Karpas-422 (cell line): ENCODE results near the gene REM2. TPM values are rescaled to one million over a fixed set of nuclear protein-coding genes. Genes with fewer than 3 reads are reported as not detected.
"Not testable (repeated sequence)": the region's sequence is repeated elsewhere in the genome, so short reads cannot be mapped to it uniquely, and the experiment has no call there.

ENCODE experiments used
- DNase-seq: peaks from one replicate; pipeline ENCODE4 v3.0.0-alpha.2; 2015
- H2AFZ ChIP-seq: fragments of 200-600 bp; sonication (generic); 2 replicates; pipeline ENCODE4 v1.6.1; 2014; ENCODE audit warnings: antibody characterized with exemption, low read length, mixed read lengths
- H3K27ac ChIP-seq: fragments of 200-600 bp; sonication (generic); 2 replicates; pipeline ENCODE4 v1.5.1; 2014; ENCODE audit warnings: mild to moderate bottlenecking, low read length, moderate library complexity
- H3K27me3 ChIP-seq: fragments of 200-600 bp; sonication (generic); 2 replicates; pipeline ENCODE4 v1.6.1; 2014; ENCODE audit warnings: low read length, mixed read lengths
- H3K36me3 ChIP-seq: fragments of 200-600 bp; sonication (generic); 2 replicates; pipeline ENCODE4 v1.6.1; 2014; ENCODE audit warnings: low read length, mixed read lengths; ENCODE audit not compliant: insufficient read depth
- H3K4me1 ChIP-seq: fragments of 200-600 bp; sonication (generic); 2 replicates; pipeline ENCODE4 v1.6.1; 2014; ENCODE audit warnings: mild to moderate bottlenecking, low read length, mixed read lengths
- H3K4me2 ChIP-seq: fragments of 200-600 bp; sonication (generic); 2 replicates; pipeline ENCODE4 v1.6.1; 2014; ENCODE audit warnings: low read length, low read depth, mild to moderate bottlenecking; ENCODE audit not compliant: poor library complexity, severe bottlenecking
- H3K4me3 ChIP-seq: fragments of 200-600 bp; sonication (generic); 2 replicates; pipeline ENCODE4 v1.5.1; 2014; ENCODE audit warnings: mild to moderate bottlenecking, antibody characterized with exemption, low read length, mixed read lengths
- H3K79me2 ChIP-seq: fragments of 200-600 bp; sonication (generic); 2 replicates; pipeline ENCODE4 v1.6.1; 2014; ENCODE audit warnings: mild to moderate bottlenecking, low read length, mixed read lengths
- H3K9ac ChIP-seq: fragments of 200-600 bp; sonication (generic); 2 replicates; pipeline ENCODE4 v1.6.0; 2014; ENCODE audit warnings: low read length
- H3K9me2 ChIP-seq: fragments of 200-600 bp; sonication (generic), shearing (Covaris generic); replicated peaks from 2 replicates; pipeline ENCODE4 v1.6.0; 2014; ENCODE audit warnings: mild to moderate bottlenecking, low read length, moderate library complexity; ENCODE audit not compliant: insufficient read depth
- H3K9me3 ChIP-seq: fragments of 300-700, 200-600 bp; sonication (generic); 2 replicates; pipeline ENCODE4 v1.6.1; 2014; ENCODE audit warnings: low read length, mixed read lengths
- H4K20me1 ChIP-seq: fragments of 200-600 bp; sonication (generic); 2 replicates; pipeline ENCODE4 v1.6.1; 2014; ENCODE audit warnings: mild to moderate bottlenecking, antibody characterized with exemption, low read length, low read depth; ENCODE audit not compliant: insufficient read depth
- total RNA-seq: library from RNA; depleted of rRNA; stranded (reverse); fragments of >200 nt; shearing (Covaris generic); gene quantifications from 2 replicates; pipeline ENCODE4 v1.2.3, GENCODE V29; 2014; ENCODE audit warnings: low replicate concordance

The REM2 gene
- total RNA-seq, 1 experiment from 2014 or later, result not detected

DNA sequence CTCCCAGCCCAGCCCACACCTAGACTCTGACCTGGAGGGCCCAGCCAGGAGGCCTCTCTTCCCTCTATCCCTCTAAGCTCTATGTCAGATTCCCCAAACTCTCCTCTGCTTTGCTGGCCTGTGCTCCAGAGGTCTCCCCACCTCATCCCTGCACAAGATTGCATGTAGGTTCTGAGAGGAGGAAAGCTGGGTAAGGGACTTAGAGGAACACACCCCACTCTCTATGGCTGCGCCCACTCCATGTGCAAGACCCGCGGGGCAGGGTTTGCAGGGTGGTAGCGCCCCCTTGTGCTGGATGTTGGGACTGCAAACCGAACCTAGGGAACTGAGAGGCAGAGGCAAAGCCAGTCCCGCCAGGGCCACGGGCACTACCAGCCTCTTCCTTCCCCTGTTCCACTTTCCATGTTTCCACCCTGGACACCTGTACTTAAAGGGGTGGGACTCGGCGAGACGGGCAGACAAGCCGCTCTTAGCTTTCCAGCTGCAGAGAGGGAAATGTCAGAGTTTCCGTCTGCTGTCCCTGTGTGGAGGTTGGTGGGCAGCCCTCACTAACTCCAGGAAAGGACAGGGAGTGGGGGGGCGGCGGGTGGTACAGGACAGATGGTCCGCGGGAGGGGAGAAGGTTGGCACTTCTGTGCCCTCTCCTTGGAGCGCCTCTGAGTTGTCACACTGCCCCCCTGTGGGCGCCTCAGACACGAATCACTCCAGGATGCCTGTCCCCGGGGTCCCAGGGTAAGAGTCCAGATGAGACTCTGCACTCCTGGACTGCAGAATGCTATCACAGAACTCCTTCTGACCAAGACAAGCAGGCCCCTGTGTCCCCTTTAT, 29.9 kb upstream of the REM2 start:
- Histone ChIP-seq H3K9ac (peak overlapping the region; percentile 71), H3K9me2 (no peaks in the 10 kb centered on the region), H3K36me3 (no peaks in the 10 kb centered on the region), H4K20me1 (no peaks in the 10 kb centered on the region), H3K27ac (no peak overlapping the region), H3K27me3 (no peaks in the 10 kb centered on the region), H3K79me2 (no peaks in the 10 kb centered on the region), H3K9me3 (no peaks in the 10 kb centered on the region), H3K4me1 (peaks cover 3% of the 10 kb centered on the region), H2AFZ (peak overlapping the region; percentile 89), H3K4me2 (peak overlapping the region; percentile 81), H3K4me3 (peak overlapping the region; percentile 65)
- peak; percentile 98 for DNase-seq

GRCh38 chr14:22854296-22854695, 28.7 kb upstream of the REM2 start:
- not testable (repeated sequence) for DNase-seq, H3K9me3 ChIP-seq, H3K4me1 ChIP-seq, H3K9me2 ChIP-seq, H2AFZ ChIP-seq, H3K9ac ChIP-seq, H4K20me1 ChIP-seq, H3K36me3 ChIP-seq, H3K27ac ChIP-seq, H3K4me3 ChIP-seq, H3K79me2 ChIP-seq, H3K4me2 ChIP-seq, H3K27me3 ChIP-seq

DNA sequence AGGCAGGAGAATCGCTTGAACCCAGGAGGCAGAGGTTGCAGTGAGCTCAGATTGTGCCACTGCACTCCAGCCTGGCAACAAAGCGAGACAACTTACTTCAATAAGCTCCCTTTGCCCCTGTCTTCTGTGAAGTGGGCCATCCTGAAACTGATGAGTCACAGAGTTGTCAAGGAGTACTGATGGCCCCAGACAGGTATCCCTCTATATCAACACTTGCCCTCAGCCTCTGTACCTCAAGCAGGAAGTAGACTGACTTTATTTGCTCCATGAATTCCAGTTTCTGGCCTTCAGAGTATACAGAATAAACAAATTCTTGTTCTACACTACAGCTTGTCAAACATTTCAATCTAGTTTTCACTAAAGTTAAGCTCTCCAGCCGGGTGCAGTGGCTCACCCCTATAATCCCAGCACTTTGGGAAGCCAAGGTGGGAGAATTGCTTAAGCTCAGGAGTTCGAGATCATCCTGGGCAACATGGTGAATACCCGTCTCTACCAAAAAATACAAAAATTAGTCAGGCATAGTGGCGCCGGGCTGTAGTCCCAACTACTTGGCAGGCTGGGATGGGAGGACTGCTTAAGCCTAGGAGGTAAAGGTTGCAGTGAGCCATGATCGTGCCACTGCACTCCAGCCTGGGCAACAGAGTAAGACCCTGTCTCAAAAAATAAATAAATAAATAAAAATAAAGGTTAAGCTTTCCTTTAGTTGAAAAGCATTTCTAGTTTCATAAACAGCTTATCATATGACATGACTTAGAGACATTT, 27.9 kb upstream of the REM2 start:
- H3K4me1 ChIP-seq, result peaks cover 3% of the 10 kb centered on the region
- no peak overlapping the region for H3K9ac ChIP-seq
- no peaks in the 10 kb centered on the region for H3K79me2 ChIP-seq
- H3K9me3 ChIP-seq, result no peaks in the 10 kb centered on the region
- H3K27me3 ChIP-seq, result no peaks in the 10 kb centered on the region
- no peak overlapping the region for H3K27ac ChIP-seq
- H3K4me3 ChIP-seq, result no peak overlapping the region
- H3K36me3 ChIP-seq, result no peaks in the 10 kb centered on the region
- no peak overlapping the region for H3K4me2 ChIP-seq
- H3K9me2 ChIP-seq, result no peaks in the 10 kb centered on the region
- H4K20me1 ChIP-seq, result no peaks in the 10 kb centered on the region
- no peak overlapping the region for H2AFZ ChIP-seq
- no peak for DNase-seq

- H3K27me3 ChIP-seq, result no peaks in the 10 kb centered on the region
- H3K9me2 ChIP-seq, result no peaks in the 10 kb centered on the region
- no peak overlapping the region for H2AFZ ChIP-seq
- H3K4me2 ChIP-seq, result no peak overlapping the region
- H4K20me1 ChIP-seq, result no peaks in the 10 kb centered on the region
- peaks cover 3% of the 10 kb centered on the region for H3K4me1 ChIP-seq
- no peak overlapping the region for H3K9ac ChIP-seq
- H3K4me3 ChIP-seq, result no peak overlapping the region
- no peaks in the 10 kb centered on the region for H3K79me2 ChIP-seq
- no peak for DNase-seq
- no peaks in the 10 kb centered on the region for H3K36me3 ChIP-seq
- H3K9me3 ChIP-seq, result no peaks in the 10 kb centered on the region
- no peak overlapping the region for H3K27ac ChIP-seq
These were observed 26.6 kb upstream of the REM2 start for GRCh38 chr14:22856428-22856827.

DNA sequence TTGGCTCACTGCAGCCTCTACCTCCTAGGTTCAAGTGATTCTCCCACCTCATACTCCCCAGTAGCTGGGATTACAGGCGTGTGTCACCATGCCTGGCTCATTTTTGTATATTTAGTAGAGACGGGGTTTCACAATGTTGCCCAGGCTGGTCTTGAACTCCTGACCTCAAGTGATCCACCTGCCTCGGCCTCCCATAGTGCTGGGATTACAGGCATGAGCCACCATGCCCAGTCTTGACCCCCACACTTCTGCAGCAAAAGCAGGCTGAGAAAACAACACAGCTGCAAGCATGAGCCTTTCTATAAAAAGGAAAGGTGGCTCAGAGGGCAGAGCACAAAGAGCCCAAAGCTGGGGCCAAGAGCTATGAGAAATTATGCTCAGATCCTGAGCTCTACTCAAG, 22.6 kb upstream of the REM2 start:
- H3K4me3 ChIP-seq, H3K27ac ChIP-seq, H2AFZ ChIP-seq, H3K4me2 ChIP-seq, H3K79me2 ChIP-seq, DNase-seq, H3K27me3 ChIP-seq, H3K4me1 ChIP-seq, H3K36me3 ChIP-seq, H3K9ac ChIP-seq, H3K9me2 ChIP-seq, H3K9me3 ChIP-seq, H4K20me1 ChIP-seq: not testable (repeated sequence)

GRCh38 chr14:22861651-22862050, 21.4 kb upstream of the REM2 start:
- no peak overlapping the region for H3K9ac ChIP-seq
- H3K4me2 ChIP-seq, result no peak overlapping the region
- H3K27me3 ChIP-seq, result no peaks in the 10 kb centered on the region
- no peak overlapping the region for H3K4me3 ChIP-seq
- DNase-seq, result no peak
- no peaks in the 10 kb centered on the region for H3K4me1 ChIP-seq
- H2AFZ ChIP-seq, result no peak overlapping the region
- no peaks in the 10 kb centered on the region for H3K9me2 ChIP-seq
- no peaks in the 10 kb centered on the region for H3K79me2 ChIP-seq
- no peaks in the 10 kb centered on the region for H3K9me3 ChIP-seq
- no peaks in the 10 kb centered on the region for H4K20me1 ChIP-seq
- no peaks in the 10 kb centered on the region for H3K36me3 ChIP-seq
- H3K27ac ChIP-seq, result no peak overlapping the region

DNA sequence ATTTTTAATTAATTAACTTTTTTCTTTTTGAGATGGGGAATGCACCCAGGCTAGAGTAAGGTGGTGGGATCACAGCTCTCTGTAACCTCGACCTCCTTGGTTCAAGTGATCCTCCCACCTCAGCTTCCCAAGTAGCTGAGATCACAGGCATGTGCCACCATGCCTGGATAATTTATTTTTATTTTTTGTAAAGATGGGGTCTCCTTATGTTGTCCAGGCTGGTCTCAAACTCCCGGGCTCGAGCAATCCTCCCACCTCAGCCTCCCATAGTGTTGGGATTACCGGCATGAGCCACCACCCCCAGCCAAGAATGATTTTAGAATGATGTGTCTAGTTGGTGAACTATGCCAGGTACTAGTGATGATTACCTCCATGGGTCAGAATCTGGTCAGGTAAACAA, 18.0 kb upstream of the REM2 start:
- Histone ChIP-seq H3K9me3 (no peaks in the 10 kb centered on the region), H3K36me3 (no peaks in the 10 kb centered on the region), H2AFZ (no peak overlapping the region), H3K27me3 (no peaks in the 10 kb centered on the region), H3K4me2 (no peak overlapping the region), H3K27ac (no peak overlapping the region), H3K79me2 (no peaks in the 10 kb centered on the region), H3K4me3 (no peak overlapping the region), H4K20me1 (no peaks in the 10 kb centered on the region), H3K9ac (no peak overlapping the region), H3K9me2 (no peaks in the 10 kb centered on the region), H3K4me1 (peaks cover 1% of the 10 kb centered on the region)
- DNase-seq, result no peak

- H3K36me3 ChIP-seq, result no peaks in the 10 kb centered on the region
- H3K4me3 ChIP-seq, result no peak overlapping the region
- no peak overlapping the region for H2AFZ ChIP-seq
- H3K27me3 ChIP-seq, result no peaks in the 10 kb centered on the region
- H3K79me2 ChIP-seq, result no peaks in the 10 kb centered on the region
- H3K27ac ChIP-seq, result no peak overlapping the region
- no peaks in the 10 kb centered on the region for H4K20me1 ChIP-seq
- H3K4me2 ChIP-seq, result no peak overlapping the region
- H3K9me2 ChIP-seq, result no peaks in the 10 kb centered on the region
- peaks cover 9% of the 10 kb centered on the region for H3K4me1 ChIP-seq
- H3K9ac ChIP-seq, result no peak overlapping the region
- no peaks in the 10 kb centered on the region for H3K9me3 ChIP-seq
- peak; percentile 79 for DNase-seq
These were observed 17.3 kb upstream of the REM2 start for GRCh38 chr14:22865424-22866405.
